GM12873 (cell line): ENCODE data around the gene DPEP1.

Source experiments
- TF ChIP-seq, protein P1 (sequence below): IDR thresholded peaks from 2 replicates; pipeline ENCODE4 v1.5.1; 2012; ENCODE audit warnings: low read depth, mild to moderate bottlenecking, moderate library complexity, low read length, control low read depth; ENCODE audit not compliant: insufficient read depth; ENCODE audit errors: missing control alignments

The DPEP1 gene

DNA sequence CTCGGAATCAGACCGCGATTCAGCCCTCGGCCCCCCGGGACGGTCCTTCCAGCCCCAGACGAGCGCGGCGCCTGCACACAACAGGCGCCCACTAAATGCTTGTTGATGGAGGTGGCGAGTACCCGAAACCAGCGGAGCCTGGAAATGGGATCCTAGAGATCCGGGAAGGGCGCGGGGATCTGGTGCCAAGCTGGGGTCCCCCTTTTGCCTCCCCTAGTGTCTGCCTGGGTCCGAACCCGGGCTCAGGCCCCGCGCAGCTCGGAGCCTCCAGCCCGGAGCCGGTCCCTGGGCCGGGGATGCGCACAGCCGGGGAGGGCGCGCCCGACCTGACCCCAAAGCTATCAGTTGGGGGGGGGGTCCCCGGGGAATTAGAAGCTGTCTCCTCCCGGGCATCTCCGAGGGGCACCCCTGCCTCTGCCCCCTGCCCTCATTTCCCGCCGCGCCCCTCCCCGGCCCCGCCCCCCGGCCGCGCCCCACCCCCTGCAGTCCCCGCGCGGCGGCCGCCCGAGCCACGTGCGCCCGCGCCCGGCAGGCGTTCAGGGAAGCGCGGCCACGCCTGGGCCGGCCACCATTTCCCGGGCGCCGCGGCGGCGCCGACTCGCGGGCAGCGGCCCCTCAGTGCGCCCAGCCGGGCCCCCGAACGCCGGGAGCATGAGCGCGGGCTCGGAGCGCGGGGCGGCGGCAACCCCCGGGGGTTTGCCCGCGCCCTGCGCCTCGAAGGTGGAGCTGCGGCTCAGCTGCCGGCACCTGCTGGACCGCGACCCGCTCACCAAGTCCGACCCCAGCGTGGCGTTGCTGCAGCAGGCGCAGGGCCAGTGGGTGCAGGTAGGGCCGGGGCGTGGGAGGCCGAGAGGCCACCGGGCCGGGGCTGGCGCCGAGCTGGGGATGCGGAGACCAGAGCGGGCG is 37.9 kb upstream of the DPEP1 start, which contains the start of gene CPNE7:
TSS of gene CPNE7 (plus strand) at position 512 of the 906 bp plus-strand sequence. CDS start at position 652, 140 bp downstream.
- TF ChIP-seq, protein P1, sequence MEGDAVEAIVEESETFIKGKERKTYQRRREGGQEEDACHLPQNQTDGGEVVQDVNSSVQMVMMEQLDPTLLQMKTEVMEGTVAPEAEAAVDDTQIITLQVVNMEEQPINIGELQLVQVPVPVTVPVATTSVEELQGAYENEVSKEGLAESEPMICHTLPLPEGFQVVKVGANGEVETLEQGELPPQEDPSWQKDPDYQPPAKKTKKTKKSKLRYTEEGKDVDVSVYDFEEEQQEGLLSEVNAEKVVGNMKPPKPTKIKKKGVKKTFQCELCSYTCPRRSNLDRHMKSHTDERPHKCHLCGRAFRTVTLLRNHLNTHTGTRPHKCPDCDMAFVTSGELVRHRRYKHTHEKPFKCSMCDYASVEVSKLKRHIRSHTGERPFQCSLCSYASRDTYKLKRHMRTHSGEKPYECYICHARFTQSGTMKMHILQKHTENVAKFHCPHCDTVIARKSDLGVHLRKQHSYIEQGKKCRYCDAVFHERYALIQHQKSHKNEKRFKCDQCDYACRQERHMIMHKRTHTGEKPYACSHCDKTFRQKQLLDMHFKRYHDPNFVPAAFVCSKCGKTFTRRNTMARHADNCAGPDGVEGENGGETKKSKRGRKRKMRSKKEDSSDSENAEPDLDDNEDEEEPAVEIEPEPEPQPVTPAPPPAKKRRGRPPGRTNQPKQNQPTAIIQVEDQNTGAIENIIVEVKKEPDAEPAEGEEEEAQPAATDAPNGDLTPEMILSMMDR, result no peak

DNA sequence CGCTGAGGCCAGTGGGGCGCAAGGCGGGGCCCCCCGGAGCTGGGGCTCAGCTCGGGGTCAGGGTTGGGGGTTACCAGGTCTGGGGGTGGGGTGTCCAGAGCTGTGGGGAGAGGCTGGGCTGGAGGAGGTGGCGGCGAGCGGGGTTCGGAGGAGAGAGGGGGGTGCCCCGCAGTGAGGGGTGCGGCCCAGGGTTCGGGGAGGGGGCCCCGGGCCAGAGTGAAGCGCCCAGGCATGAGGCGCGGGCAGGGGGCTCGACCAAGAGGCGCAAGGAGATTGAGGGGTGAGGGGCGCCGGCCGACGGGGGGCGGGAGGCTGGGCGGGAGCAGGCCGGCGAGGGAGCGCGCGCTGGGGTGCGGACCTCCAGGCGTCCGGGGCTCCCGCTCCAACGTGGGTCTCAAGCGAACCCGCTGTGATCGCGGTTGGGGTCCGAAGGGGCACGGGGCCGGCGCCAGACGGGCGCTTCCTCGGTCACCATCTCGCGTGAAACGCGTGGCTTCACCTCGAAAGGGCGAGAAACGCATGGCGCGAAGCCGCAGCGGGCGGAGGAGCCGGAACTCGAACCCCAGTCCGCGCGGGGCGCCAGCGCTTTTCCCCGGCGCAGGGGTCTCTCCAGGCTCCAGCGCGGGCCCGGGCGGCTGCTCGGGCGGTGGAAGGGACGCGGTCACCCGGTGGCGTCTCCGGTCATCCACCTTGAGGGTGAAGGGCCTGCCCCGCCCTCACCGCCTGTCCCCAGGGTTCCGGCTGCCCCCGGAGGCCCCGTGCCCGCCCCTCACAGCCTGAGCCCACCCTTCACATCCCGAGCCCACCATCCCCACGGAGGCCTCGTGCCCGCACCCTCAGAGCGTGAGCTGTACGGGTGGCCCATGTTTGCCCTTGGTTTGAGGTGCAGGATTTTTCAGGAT is 37.0 kb upstream of the DPEP1 start:
- TF ChIP-seq, protein P1, result no peak

DNA sequence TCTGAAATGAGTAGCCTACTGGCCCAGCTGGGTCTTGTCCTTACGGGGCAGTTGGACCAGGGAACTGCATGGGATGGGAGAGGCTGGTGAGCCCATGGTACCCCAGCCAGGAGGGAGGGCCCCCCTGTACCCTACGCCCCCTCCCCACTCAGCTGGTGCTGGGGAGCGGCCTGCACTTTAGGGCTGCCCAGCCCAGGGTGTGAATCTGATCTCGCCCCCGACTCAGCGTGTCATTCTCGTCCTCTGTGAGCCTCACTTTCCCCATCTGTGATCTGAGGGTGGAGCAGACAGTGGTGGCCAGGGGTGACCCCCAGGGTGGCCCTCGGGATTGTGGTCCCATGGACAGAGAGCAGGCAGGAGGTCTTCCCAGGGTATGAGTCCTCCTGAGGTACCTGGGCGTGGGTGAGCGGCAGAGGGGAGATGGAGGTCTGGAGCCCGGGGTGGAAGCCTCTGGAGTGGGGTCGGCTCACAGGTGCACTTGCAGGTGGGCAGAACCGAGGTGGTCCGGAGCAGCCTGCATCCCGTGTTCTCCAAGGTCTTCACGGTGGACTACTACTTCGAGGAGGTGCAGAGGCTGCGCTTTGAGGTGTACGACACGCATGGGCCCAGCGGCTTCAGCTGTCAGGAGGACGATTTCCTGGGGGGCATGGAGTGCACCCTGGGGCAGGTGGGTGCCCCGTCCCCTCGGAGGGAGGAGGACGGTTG is 36.2 kb upstream of the DPEP1 start:
- TF ChIP-seq, protein P1, result no peak

DNA sequence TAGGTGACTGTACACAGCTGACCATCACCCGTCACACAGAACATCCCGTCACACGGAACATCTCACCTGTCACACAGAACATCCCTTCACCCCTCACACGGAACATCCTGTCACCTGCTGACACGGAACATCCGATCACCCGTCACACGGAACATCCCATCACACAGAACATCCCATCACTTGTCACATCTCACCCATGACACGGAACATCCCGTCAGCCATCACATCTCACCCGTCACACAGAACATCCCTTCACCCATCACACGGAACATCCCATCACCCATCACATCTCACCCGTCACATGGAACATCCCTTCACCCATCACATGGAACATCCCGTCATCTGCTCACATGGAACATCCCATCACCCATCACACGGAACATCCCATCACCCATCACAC is 34.1 kb upstream of the DPEP1 start:
- TF ChIP-seq, protein P1, result no peak

DNA sequence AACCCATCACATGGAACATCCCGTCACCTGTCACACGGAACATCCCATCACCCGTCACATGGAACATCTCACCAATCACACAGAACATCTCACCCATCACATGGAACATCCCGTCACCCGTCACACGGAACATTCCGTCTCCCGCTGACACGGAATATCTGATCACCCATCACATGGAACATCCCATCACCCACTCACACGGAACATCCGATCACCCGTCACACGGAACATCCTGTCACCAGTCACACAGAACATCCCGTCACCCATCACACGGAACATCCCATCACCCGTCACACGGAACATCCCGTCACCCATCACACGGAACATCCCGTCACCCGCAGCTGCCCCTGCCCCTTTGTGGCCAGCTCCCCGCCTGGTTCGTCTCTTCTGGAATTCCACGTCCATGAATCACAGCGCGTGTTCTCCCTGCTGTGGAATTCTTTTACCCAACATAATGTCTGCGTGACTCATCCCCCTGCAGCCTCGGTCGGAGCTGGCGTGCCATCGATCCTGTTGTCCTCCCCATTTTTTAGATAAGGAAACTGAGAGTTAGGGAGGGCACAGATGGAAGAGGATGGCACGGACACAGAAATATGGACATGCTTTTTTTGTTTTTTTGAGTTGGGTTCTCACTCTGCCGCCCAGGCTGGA is 32.3 kb upstream of the DPEP1 start:
- TF ChIP-seq, protein P1, result no peak

DNA sequence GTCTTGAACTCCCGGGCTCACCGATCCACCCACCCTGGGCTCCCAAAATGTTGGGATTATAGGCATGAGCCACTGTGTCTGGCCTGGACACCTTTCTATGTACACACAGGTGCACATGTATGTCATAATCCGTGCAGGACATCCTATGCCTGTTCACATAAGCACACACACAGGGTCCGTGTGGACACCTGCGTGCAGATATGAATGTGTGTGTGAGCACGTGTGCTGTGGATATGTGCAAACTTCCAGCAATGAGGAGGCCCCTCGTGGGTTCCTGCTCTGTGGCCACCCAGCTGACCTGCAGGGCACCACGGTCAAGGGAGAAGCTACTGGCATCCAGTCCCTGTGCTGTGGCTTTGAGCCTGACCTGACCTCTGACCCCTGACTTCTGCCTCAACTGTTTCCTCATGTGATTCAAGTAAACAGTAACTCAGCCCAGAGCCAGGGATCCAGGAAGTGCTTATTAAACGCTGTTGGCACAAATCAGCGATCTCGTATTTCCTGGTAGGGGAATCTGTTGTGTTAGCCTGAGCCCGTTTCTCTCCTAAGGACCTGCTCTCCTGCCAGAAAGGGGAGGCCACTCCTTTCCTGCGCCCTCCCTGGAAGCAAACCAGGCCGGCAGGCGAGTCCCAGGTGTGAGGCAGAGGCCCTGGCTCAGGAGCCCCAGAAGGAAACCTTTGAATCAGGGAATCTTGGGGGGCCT is 31.4 kb upstream of the DPEP1 start:
- TF ChIP-seq, protein P1, result no peak
